ENCODE results near the gene CPT1B.

DNA sequence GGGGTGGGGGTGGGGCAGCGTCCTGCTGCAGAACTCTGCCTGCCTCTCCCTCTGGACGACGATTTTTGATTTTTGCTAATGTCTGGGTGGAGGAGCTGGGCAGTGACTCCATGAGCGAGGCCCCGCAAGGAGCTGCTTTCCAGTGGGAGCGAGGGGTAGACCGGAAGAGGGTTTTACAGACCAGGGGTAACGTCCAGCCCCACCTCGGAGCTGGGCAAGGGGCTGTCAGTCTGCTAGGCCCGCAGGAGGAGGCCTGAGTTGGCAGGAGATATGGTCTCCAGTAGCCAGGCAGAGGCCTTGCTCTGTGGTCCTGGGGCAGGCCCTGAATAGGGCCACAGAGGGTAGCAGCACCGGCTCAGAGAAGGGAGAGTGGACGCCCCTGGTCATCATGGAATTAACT, 31.4 kb upstream of the CPT1B start:
- TF ChIP-seq, protein P1, sequence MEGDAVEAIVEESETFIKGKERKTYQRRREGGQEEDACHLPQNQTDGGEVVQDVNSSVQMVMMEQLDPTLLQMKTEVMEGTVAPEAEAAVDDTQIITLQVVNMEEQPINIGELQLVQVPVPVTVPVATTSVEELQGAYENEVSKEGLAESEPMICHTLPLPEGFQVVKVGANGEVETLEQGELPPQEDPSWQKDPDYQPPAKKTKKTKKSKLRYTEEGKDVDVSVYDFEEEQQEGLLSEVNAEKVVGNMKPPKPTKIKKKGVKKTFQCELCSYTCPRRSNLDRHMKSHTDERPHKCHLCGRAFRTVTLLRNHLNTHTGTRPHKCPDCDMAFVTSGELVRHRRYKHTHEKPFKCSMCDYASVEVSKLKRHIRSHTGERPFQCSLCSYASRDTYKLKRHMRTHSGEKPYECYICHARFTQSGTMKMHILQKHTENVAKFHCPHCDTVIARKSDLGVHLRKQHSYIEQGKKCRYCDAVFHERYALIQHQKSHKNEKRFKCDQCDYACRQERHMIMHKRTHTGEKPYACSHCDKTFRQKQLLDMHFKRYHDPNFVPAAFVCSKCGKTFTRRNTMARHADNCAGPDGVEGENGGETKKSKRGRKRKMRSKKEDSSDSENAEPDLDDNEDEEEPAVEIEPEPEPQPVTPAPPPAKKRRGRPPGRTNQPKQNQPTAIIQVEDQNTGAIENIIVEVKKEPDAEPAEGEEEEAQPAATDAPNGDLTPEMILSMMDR (IDR thresholded peaks at IDR 0.05; ENCODE audit: poor library complexity, severe bottlenecking), result no peak
- TF ChIP-seq MXI1 (conservative IDR thresholded peaks at IDR 0.05; ENCODE audit: poor library complexity, severe bottlenecking) (no peak), EZH2 (IDR thresholded peaks at IDR 0.05; ENCODE audit: borderline replicate concordance, insufficient read depth, low read length, poor library complexity, severe bottlenecking) (no peak), POLR2AphosphoS5 (IDR thresholded peaks at IDR 0.05) (no peak), RAD21 (conservative IDR thresholded peaks at IDR 0.05) (no peak), EP300 (conservative IDR thresholded peaks at IDR 0.05; ENCODE audit: poor library complexity, severe bottlenecking) (no peak), SMC3 (conservative IDR thresholded peaks at IDR 0.05; ENCODE audit: poor library complexity) (no peak), TAF1 (IDR thresholded peaks at IDR 0.05; ENCODE audit: low read depth) (no peak)
- TF ChIP-seq, protein P2, sequence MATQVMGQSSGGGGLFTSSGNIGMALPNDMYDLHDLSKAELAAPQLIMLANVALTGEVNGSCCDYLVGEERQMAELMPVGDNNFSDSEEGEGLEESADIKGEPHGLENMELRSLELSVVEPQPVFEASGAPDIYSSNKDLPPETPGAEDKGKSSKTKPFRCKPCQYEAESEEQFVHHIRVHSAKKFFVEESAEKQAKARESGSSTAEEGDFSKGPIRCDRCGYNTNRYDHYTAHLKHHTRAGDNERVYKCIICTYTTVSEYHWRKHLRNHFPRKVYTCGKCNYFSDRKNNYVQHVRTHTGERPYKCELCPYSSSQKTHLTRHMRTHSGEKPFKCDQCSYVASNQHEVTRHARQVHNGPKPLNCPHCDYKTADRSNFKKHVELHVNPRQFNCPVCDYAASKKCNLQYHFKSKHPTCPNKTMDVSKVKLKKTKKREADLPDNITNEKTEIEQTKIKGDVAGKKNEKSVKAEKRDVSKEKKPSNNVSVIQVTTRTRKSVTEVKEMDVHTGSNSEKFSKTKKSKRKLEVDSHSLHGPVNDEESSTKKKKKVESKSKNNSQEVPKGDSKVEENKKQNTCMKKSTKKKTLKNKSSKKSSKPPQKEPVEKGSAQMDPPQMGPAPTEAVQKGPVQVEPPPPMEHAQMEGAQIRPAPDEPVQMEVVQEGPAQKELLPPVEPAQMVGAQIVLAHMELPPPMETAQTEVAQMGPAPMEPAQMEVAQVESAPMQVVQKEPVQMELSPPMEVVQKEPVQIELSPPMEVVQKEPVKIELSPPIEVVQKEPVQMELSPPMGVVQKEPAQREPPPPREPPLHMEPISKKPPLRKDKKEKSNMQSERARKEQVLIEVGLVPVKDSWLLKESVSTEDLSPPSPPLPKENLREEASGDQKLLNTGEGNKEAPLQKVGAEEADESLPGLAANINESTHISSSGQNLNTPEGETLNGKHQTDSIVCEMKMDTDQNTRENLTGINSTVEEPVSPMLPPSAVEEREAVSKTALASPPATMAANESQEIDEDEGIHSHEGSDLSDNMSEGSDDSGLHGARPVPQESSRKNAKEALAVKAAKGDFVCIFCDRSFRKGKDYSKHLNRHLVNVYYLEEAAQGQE (IDR thresholded peaks at IDR 0.05; ENCODE audit: borderline replicate concordance), result no peak

Measured in neural cell (in vitro differentiated cells).